ENCODE data around the gene OR2A5. TPM values are rescaled to one million over a fixed set of nuclear protein-coding genes. Genes with fewer than 3 reads are reported as not detected.

The OR2A5 gene
- polyA plus RNA-seq (2011; rRNA removed) (not detected in 2 replicates), polyA minus RNA-seq (2011; rRNA and poly(A)+ RNA removed) (not detected in 2 replicates)

- POLR2A ChIA-PET: no interaction called here
- CTCF ChIA-PET: no interaction called here
Measured at GRCh38 chr7:144048648-144049047, at the start of gene OR2A5. OR2A5 (plus strand) TSS chr7:144048948; CDS start chr7:144050402, 1,454 bp downstream.

GRCh38 chr7:144000020-144000419 is 48.7 kb upstream of the OR2A5 start, which contains the start of gene OR6B1:
OR6B1 (plus strand) TSS chr7:144000320; CDS start chr7:144003997, 3,677 bp downstream.
- H3K27me3 ChIP-seq (ENCODE audit: control insufficient read depth, insufficient read depth, low read length): no peaks in the 10 kb centered on the region
- ChIA-PET CTCF (no interaction called here), POLR2A (no interaction called here)
- no peak for DNase-seq (ENCODE audit: low read depth, low spot score)
- H3K4me3 ChIP-seq (ENCODE audit: low read depth, low read length): no peak within 1 kb of the TSS
- H3K9me3 ChIP-seq (ENCODE audit: control insufficient read depth, insufficient read depth, low read length): no peaks in the 10 kb centered on the region
- no peak within 1 kb of the TSS for H3K27ac ChIP-seq (ENCODE audit: low read depth, low read length)
- TF ChIP-seq, protein P1, sequence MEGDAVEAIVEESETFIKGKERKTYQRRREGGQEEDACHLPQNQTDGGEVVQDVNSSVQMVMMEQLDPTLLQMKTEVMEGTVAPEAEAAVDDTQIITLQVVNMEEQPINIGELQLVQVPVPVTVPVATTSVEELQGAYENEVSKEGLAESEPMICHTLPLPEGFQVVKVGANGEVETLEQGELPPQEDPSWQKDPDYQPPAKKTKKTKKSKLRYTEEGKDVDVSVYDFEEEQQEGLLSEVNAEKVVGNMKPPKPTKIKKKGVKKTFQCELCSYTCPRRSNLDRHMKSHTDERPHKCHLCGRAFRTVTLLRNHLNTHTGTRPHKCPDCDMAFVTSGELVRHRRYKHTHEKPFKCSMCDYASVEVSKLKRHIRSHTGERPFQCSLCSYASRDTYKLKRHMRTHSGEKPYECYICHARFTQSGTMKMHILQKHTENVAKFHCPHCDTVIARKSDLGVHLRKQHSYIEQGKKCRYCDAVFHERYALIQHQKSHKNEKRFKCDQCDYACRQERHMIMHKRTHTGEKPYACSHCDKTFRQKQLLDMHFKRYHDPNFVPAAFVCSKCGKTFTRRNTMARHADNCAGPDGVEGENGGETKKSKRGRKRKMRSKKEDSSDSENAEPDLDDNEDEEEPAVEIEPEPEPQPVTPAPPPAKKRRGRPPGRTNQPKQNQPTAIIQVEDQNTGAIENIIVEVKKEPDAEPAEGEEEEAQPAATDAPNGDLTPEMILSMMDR (IDR thresholded peaks at IDR 0.05; ENCODE audit: low read depth, low read length): no peak

More at GRCh38 chr7:144048648-144049047, at the start of gene OR2A5:
- Histone ChIP-seq H3K27me3 (ENCODE audit: control insufficient read depth, insufficient read depth, low read length) (no peaks in the 10 kb centered on the region), H3K27ac (ENCODE audit: low read depth, low read length) (no peak within 1 kb of the TSS), H3K9me3 (ENCODE audit: control insufficient read depth, insufficient read depth, low read length) (no peaks in the 10 kb centered on the region), H3K4me3 (ENCODE audit: low read depth, low read length) (no peak within 1 kb of the TSS)
- no peak for DNase-seq (ENCODE audit: low read depth, low spot score)
- TF ChIP-seq, protein P1 (IDR thresholded peaks at IDR 0.05; ENCODE audit: low read depth, low read length): no peak

DNA sequence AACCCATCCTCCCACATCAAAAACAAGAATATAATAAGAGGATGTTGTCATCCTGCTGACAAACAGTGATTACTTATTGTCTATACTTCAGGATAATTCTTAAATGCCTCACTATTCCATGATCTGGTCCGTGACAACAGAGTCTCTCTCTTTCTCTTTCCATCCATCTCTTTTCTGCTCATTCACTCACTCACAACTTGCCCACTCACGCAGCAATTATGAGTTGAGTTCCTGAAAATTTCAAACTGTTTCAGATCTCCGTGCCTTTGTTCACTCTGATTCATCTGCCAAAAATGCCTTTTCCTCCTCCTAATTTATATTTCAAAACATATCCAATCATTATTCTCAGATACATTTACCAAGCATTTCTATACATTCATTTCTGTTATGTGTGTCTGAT is 47.2 kb upstream of the OR2A5 start:
- ChIA-PET CTCF (interaction anchor here (1.3 kb wide), 1 partner anchor 265 kb away, joined by 3 read pairs; no protein-coding TSS in a partner anchor), POLR2A (no interaction called here)
- TF ChIP-seq, protein P1 (IDR thresholded peaks at IDR 0.05; ENCODE audit: low read depth, low read length): no peak
- no peaks in the 10 kb centered on the region for H3K9me3 ChIP-seq (ENCODE audit: control insufficient read depth, insufficient read depth, low read length)
- no peak for DNase-seq (ENCODE audit: low read depth, low spot score)
- H3K27ac ChIP-seq (ENCODE audit: low read depth, low read length): no peak overlapping the region
- no peaks in the 10 kb centered on the region for H3K27me3 ChIP-seq (ENCODE audit: control insufficient read depth, insufficient read depth, low read length)
- no peak overlapping the region for H3K4me3 ChIP-seq (ENCODE audit: low read depth, low read length)

- no peak for DNase-seq (ENCODE audit: low read depth, low spot score)
- ChIA-PET CTCF (no interaction called here), POLR2A (no interaction called here)
- H3K27me3 ChIP-seq (ENCODE audit: control insufficient read depth, insufficient read depth, low read length): peaks cover 2% of the 10 kb centered on the region
- TF ChIP-seq, protein P1 (IDR thresholded peaks at IDR 0.05; ENCODE audit: low read depth, low read length): no peak
- no peak overlapping the region for H3K4me3 ChIP-seq (ENCODE audit: low read depth, low read length)
- no peak overlapping the region for H3K27ac ChIP-seq (ENCODE audit: low read depth, low read length)
- H3K9me3 ChIP-seq (ENCODE audit: control insufficient read depth, insufficient read depth, low read length): peaks cover 5% of the 10 kb centered on the region; the same call in 1 of the 2 replicates
Measured at GRCh38 chr7:144004703-144005102, 44.0 kb upstream of the OR2A5 start.

GRCh38 chr7:144006029-144006691 is 42.6 kb upstream of the OR2A5 start:
- no peak overlapping the region for H3K27ac ChIP-seq (ENCODE audit: low read depth, low read length)
- POLR2A ChIA-PET: no interaction called here
- H3K9me3 ChIP-seq (ENCODE audit: control insufficient read depth, insufficient read depth, low read length): peaks cover 6% of the 10 kb centered on the region; the same call in 1 of the 2 replicates
- TF ChIP-seq, protein P1 (IDR thresholded peaks at IDR 0.05; ENCODE audit: low read depth, low read length): no peak
- H3K27me3 ChIP-seq (ENCODE audit: control insufficient read depth, insufficient read depth, low read length): peaks cover 2% of the 10 kb centered on the region
- no peak for DNase-seq (ENCODE audit: low read depth, low spot score)
- H3K4me3 ChIP-seq (ENCODE audit: low read depth, low read length): no peak overlapping the region
- CTCF ChIA-PET: no interaction called here
